Measurements from ENCODE around the gene ABHD10.
A peak's percentile ranks its signal among the peaks of the same experiment; 100 is the strongest.

ABHD10 gene

GRCh38 chr3:111978583-111979433, at the start of gene ABHD10:
TSS of gene ABHD10 (plus strand) at chr3:111979026. CDS start at chr3:111979062, 36 bp downstream.
- peak; percentile 93 to 96 (median 95) for DNase-seq (ENCODE audit: low read depth in 3 of 3)

GRCh38 chr3:111929484-111929883, 49.3 kb upstream of the ABHD10 start:
- no peak for DNase-seq (ENCODE audit: low read depth in 3 of 3)

GRCh38 chr3:111932946-111933345, 45.9 kb upstream of the ABHD10 start:
- DNase-seq (ENCODE audit: low read depth in 3 of 3) = no peak

- no peak for DNase-seq (ENCODE audit: low read depth in 3 of 3)
Measured at GRCh38 chr3:111936191-111936841, 42.5 kb upstream of the ABHD10 start.

- no peak for DNase-seq (ENCODE audit: low read depth in 3 of 3)
Measured at GRCh38 chr3:111936967-111937366, 41.9 kb upstream of the ABHD10 start.

- DNase-seq (ENCODE audit: low read depth in 3 of 3) = no peak
Measured at GRCh38 chr3:111937871-111938270, 41.0 kb upstream of the ABHD10 start.

- DNase-seq (ENCODE audit: low read depth in 3 of 3) = no peak
Measured at GRCh38 chr3:111939873-111940272, 39.0 kb upstream of the ABHD10 start.

- DNase-seq (ENCODE audit: low read depth in 3 of 3) = no peak
Measured at GRCh38 chr3:111943533-111943932, 35.3 kb upstream of the ABHD10 start.

- no peak for DNase-seq (ENCODE audit: low read depth in 3 of 3)
Measured at GRCh38 chr3:111944372-111944771, 34.5 kb upstream of the ABHD10 start.

GRCh38 chr3:111947231-111947630, 31.6 kb upstream of the ABHD10 start:
- DNase-seq (ENCODE audit: low read depth in 3 of 3) = no peak

GRCh38 chr3:111948786-111949185, 30.0 kb upstream of the ABHD10 start:
- DNase-seq (ENCODE audit: low read depth in 3 of 3) = no peak

- DNase-seq (ENCODE audit: low read depth in 3 of 3) = no peak
Measured at GRCh38 chr3:111949712-111950111, 29.1 kb upstream of the ABHD10 start.

GRCh38 chr3:111951032-111951431, 27.8 kb upstream of the ABHD10 start:
- DNase-seq (ENCODE audit: low read depth in 3 of 3) = no peak

GRCh38 chr3:111952086-111952485, 26.7 kb upstream of the ABHD10 start:
- no peak for DNase-seq (ENCODE audit: low read depth in 3 of 3)

- no peak for DNase-seq (ENCODE audit: low read depth in 3 of 3)
Measured at GRCh38 chr3:111952866-111953450, 25.9 kb upstream of the ABHD10 start.

- no peak for DNase-seq (ENCODE audit: low read depth in 3 of 3)
Measured at GRCh38 chr3:111954228-111954990, 24.4 kb upstream of the ABHD10 start.

GRCh38 chr3:111955876-111956275, 22.9 kb upstream of the ABHD10 start:
- no peak for DNase-seq (ENCODE audit: low read depth in 3 of 3)

- DNase-seq (ENCODE audit: low read depth in 3 of 3) = no peak
Measured at GRCh38 chr3:111956449-111956848, 22.4 kb upstream of the ABHD10 start.

GRCh38 chr3:111956995-111957734, 21.7 kb upstream of the ABHD10 start:
- no peak for DNase-seq (ENCODE audit: low read depth in 3 of 3)

GRCh38 chr3:111961461-111962164, 17.2 kb upstream of the ABHD10 start:
- DNase-seq (ENCODE audit: low read depth in 3 of 3) = no peak

GRCh38 chr3:111963424-111963823, 15.4 kb upstream of the ABHD10 start:
- DNase-seq (ENCODE audit: low read depth in 3 of 3) = no peak

Measured in stimulated activated CD4-positive, alpha-beta T cell treated with anti-CD3 and anti-CD28 coated beads, TNF-alpha, amount 100 ng/mL, for 48 hours (primary cell).